Left renal cortex interstitium (tissue), 4 donors: ENCODE data around the gene EMILIN1. TPM values are rescaled to one million over a fixed set of nuclear protein-coding genes. Genes with fewer than 3 reads are reported as not detected.
A peak's percentile ranks its signal among the peaks of the same experiment; 100 is the strongest.

Source experiments
- DNase-seq, 4 donors: peaks; one replicate each; pipeline ENCODE4 v3.0.0-alpha.2; 2013; ENCODE audit warnings: low read depth in 4 of 4, low spot score in 2 of 4, missing footprints in 1 of 4
- polyA plus RNA-seq, 4 donors: library from polyadenylated mRNA; unstranded; fragments of 120-200 nt; gene quantifications; one replicate each; pipeline ENCODE4 v1.2.1, GENCODE V29; 2013; ENCODE audit not compliant: insufficient read length in 4 of 4

Gene EMILIN1
- polyA plus RNA-seq, result 100 to 1,000 TPM in 2 of 4 donors, 10 to 100 TPM in 2; 75.5 to 182 (median 99.1) TPM

DNA sequence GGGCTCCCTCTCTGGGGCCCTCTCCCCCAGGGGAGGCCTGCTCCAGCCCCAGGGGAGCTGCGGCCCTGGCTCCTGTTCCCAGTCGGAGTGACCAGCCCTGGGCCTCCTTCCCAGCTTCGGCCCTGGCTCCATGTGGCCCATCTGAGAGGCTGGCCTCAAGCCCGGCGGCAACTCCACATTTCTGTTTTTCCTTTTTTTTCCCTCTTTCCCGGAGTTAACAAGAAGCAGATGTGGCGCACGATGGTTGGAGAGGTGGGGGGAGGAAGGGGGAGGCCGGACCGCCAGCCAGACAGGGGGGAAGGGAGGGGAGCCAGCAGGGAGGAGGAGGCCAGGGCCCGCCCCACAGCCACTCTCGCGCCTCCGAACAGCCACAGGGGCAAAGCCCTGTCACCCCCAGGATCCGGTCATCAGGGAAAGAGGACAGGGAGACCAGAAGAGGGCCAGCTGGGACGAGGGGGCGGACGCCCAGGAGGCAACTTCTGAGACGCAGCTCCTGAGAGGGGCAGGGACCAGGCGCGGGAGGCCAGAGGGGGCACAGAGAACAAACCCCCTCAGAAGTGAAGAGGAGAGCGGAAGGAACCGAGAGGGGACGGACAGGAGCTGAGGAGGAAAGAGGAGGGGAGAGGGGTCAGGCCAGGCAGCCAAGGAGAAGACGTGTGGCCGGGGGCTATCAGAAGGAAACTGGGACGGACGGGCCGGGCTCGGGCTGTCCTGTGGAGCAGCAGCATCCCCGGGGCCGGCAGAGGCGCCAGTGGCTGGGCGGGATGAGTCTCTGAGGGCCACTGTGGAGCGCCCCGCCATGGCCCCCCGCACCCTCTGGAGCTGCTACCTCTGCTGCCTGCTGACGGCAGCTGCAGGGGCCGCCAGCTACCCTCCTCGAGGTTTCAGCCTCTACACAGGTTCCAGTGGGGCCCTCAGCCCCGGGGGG lies at the start of gene EMILIN1:
EMILIN1 (plus strand) TSS at position 349 of the 928 bp plus-strand sequence; CDS start at position 800, 451 bp downstream.
- peak in 2 of 4 donors; percentile 80 for DNase-seq

DNA sequence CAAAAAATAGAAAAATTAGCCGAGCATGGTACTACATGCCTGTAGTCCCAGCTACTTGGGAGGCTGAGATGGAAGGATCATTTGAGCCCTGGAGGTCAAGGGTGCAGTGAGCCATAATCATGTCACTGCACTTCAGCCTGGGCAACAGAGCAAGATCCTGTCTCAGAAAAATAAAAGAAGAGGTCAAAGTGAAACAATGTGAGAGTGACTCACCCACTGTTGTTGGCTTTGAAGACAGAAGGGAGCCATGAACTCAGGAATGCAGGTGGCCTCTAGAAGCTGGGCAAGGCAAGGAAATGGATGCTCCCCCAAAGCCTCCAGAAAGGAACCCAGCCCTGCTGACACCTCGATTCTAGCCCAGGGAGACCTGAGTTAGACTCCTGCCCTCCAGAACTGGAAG lies 49.4 kb upstream of the EMILIN1 start:
- no peak for DNase-seq

- peak in 2 of 4 donors; percentile 67 to 71 for DNase-seq
These were observed 45.7 kb upstream of the EMILIN1 start, which contains the start of gene TMEM214 for GRCh38 chr2:27032495-27033252. Gene TMEM214, plus strand, starts transcription at chr2:27032965. Its CDS starts 51 bp downstream, at chr2:27033016.

GRCh38 chr2:27033253-27033852 lies 45.1 kb upstream of the EMILIN1 start:
- DNase-seq, result no peak

DNA sequence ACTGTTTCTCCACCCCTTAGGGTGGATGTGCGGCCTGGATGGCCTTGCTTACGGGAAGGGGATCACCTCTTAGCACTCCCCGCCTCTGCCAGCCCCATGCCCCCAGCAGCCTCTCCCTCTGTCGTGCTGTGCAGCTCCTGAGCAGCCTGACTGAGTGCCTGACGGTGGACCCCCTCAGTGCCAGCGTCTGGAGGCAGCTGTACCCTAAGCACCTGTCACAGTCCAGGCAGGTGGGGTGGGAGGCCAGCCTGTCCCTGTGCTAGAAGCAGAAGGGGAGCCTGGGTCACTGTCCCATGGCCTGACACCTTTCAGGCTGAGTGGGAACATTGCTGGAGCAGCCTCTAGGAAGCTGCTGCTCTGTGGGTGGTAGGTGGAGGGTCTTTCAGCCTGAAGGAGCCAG lies 40.4 kb upstream of the EMILIN1 start:
- DNase-seq, result no peak

DNA sequence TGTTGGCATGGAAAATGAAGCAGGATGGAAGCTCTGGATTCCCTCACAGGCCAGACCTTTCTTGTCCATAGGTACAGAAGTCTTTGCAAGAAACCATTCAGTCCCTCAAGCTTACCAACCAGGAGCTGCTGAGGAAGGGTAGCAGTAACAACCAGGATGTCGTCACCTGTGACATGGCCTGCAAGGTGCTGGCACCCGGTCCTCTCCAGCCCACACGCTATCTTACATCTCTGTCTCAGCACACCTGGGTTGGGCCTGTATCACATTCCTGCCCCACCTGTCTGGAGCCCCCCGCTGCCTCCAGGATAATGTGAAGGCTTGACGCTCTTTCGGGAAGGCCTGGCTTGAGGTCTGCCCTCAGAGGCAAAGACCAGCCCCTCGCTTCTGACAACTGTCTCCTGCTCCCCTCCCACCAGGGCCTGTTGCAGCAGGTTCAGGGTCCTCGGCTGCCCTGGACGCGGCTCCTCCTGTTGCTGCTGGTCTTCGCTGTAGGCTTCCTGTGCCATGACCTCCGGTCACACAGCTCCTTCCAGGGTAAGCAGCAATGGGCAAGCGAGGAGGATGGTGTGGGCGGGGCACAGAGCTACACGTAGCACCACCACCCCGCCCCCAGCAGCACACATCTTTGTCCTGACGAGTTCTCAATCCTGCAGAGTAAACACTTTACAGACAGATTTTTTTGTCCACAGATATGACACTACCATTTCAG lies 39.6 kb upstream of the EMILIN1 start:
- no peak for DNase-seq

- no peak for DNase-seq
These were observed 39.0 kb upstream of the EMILIN1 start for GRCh38 chr2:27039426-27039825.

GRCh38 chr2:27039871-27040270 lies 38.5 kb upstream of the EMILIN1 start:
- no peak for DNase-seq

GRCh38 chr2:27040282-27040681 lies 38.1 kb upstream of the EMILIN1 start:
- DNase-seq, result no peak

GRCh38 chr2:27041752-27042151 lies 36.7 kb upstream of the EMILIN1 start:
- peak in 3 of 4 donors; percentile 52 to 71 (median 59) for DNase-seq

GRCh38 chr2:27042159-27042661 lies 36.2 kb upstream of the EMILIN1 start:
- peak in 1 of 4 donors; percentile 8 for DNase-seq

GRCh38 chr2:27042985-27043634 lies 35.3 kb upstream of the EMILIN1 start:
- no peak for DNase-seq

- no peak for DNase-seq
These were observed 28.8 kb upstream of the EMILIN1 start for GRCh38 chr2:27049422-27050280.

DNA sequence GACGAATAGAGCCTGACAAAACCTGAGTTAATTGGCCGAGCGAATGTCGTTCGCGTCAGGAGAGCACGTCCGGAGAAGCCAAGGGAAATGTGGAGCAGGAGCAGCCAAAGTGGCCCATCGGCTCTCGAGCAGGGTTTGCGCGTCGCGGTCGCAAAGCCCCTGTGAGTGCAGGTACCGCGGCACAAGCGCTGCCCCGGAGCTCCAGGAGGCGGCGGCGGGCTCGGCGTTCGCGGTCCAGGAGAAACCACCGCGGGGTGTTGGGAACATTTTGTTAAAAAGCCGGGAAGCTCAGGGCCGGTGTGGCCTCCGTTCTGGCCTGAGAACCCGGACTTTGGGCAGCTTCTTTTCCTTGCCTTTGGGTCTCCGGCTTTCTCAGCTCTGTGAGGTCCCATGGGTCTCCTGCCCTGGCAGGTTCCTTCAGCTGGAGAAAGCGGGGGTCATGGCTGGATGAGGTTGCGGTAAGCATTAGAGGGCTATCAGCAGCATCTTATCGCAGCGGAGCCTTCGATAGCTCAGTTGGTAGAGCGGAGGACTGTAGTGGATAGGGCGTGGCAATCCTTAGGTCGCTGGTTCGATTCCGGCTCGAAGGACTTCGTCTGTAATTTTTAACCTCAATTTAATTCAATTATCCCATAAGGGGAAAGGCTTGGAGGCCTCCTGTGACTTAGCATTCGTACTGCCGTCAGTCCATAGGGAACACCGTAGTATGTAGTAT lies 28.0 kb upstream of the EMILIN1 start:
- peak in 3 of 4 donors; percentile 90 to 94 (median 91) for DNase-seq

DNA sequence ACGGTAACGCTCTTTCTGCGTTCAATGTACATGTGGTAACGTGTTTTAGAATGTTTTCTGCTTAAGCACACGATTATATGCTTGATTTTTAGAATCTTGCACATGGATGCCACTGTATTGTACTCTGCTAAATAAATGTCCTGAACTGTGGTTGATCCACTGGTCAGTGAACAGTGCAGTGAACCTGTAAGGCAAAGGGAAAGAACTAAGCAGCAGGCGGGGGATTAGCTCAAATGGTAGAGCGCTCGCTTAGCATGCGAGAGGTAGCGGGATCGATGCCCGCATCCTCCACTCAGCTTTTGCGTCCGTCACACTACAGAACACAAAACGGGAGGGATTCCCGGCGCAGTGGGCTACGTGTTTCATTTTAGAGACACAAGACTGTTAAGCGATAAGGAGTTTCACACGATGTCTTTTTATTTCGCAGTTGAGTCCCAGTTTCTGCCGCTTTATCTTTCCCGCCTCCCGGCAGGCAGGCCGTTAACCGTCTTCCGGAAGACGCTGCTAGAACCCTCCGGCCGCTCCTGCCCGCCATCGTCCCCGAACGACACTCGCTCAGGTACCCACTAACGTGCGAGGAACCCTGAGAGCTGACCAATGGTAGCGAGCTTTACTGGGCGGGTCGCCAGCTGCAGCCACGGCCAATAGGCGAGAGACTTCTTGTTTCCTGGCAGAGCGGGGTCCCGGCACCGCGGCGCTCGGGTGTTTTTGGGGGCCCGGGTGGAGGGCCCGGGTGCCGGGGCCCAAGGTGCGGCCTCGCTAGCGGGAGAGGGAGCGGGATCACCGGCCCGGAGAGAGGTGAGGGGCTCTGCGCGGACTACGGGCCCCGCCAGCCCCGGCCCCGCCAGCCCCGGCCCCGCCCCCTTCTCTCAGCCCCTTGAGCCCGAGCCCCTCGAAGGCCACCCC lies 27.2 kb upstream of the EMILIN1 start, which contains the start of gene AGBL5:
AGBL5 (plus strand) TSS at position 673 of the 906 bp plus-strand sequence. CDS start 1,291 bp downstream, outside the sequence.
- peak; percentile 86 to 97 (median 90) for DNase-seq

DNA sequence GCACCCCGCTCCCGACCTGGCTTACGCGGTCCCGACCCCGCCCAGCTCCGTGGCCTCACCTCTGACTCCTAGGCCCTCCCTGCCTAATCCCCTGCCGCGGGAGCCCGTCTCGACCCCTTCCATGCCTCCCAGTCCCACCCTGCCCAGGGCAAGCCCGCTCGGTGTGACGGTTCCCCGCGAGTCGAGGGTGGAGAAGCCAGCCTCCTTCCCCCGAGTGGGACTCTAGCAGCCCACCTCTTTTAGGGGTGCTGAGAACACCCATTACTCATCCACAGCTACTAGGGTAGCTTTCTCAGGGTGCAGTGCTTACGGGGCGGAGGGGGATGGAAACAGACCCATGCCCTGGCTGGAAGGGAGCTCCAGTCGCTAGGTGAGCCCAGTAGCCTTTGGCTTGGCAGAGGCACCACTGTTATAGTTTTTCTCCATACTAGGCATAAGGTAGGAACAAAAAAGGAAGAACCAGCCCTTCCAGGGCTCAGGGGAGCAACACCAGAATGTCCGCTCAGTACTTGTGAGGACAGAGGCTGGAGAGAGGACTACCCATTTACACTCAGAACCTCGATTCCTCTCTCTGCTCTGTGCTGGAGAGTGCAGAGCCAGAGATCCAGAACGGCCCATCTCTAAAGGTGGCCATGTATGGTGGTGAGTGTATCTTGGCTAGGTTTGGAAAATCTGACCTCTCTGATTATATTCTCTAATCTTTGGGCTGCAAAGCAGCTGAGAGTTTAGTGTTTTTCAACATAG lies 26.3 kb upstream of the EMILIN1 start:
- no peak for DNase-seq
